DMS 273 (cell line): ENCODE results near the gene MICALL2.

Experiments
- DNase-seq: peaks from one replicate; lab custom pipeline; 2025; ENCODE audit not compliant: unreplicated experiment; lab: John Stamatoyannopoulos, UW

The MICALL2 gene

GRCh38 chr7:1434891-1435670 is 24.2 kb downstream of the MICALL2 start:
- no peak for DNase-seq

- no peak for DNase-seq
Measured at GRCh38 chr7:1434165-1434718, 25.0 kb downstream of the MICALL2 start.

GRCh38 chr7:1433128-1433920 is 25.9 kb downstream of the MICALL2 start:
- DNase-seq = no peak

- peak; percentile 93 for DNase-seq
Measured at GRCh38 chr7:1432411-1433082, 26.7 kb downstream of the MICALL2 start.

- DNase-seq = peak; percentile 66
Measured at GRCh38 chr7:1431634-1432380, 27.5 kb downstream of the MICALL2 start.

- DNase-seq = no peak
Measured at GRCh38 chr7:1431226-1431625, 28.0 kb downstream of the MICALL2 start.

- no peak for DNase-seq
Measured at GRCh38 chr7:1430056-1430845, 29.0 kb downstream of the MICALL2 start.

- no peak for DNase-seq
Measured at GRCh38 chr7:1428941-1429501, 30.2 kb downstream of the MICALL2 start.

GRCh38 chr7:1427064-1427657 is 32.1 kb downstream of the MICALL2 start:
- DNase-seq = no peak

GRCh38 chr7:1426474-1426873 is 32.8 kb downstream of the MICALL2 start:
- no peak for DNase-seq

- peak; percentile 74 for DNase-seq
Measured at GRCh38 chr7:1425292-1426136, 33.8 kb downstream of the MICALL2 start.

GRCh38 chr7:1424041-1424440 is 35.2 kb downstream of the MICALL2 start:
- DNase-seq = no peak

- DNase-seq = no peak
Measured at GRCh38 chr7:1423264-1423811, 35.9 kb downstream of the MICALL2 start.

- peak; percentile 96 for DNase-seq
Measured at GRCh38 chr7:1422512-1423263, 36.6 kb downstream of the MICALL2 start.

- no peak for DNase-seq
Measured at GRCh38 chr7:1421946-1422345, 37.3 kb downstream of the MICALL2 start.

GRCh38 chr7:1421020-1421790 is 38.1 kb downstream of the MICALL2 start:
- DNase-seq = no peak

GRCh38 chr7:1419688-1420087 is 39.6 kb downstream of the MICALL2 start:
- DNase-seq = no peak
